HG02973 (cell line): Measurements from ENCODE around the gene TTYH3.

Experiments used
- ATAC-seq: cut with Tn5 transposase; IDR thresholded peaks from one replicate; pipeline ENCODE4 v1.9.1; 2021; ENCODE audit warnings: moderate library complexity; ENCODE audit not compliant: unreplicated experiment

Gene TTYH3

DNA sequence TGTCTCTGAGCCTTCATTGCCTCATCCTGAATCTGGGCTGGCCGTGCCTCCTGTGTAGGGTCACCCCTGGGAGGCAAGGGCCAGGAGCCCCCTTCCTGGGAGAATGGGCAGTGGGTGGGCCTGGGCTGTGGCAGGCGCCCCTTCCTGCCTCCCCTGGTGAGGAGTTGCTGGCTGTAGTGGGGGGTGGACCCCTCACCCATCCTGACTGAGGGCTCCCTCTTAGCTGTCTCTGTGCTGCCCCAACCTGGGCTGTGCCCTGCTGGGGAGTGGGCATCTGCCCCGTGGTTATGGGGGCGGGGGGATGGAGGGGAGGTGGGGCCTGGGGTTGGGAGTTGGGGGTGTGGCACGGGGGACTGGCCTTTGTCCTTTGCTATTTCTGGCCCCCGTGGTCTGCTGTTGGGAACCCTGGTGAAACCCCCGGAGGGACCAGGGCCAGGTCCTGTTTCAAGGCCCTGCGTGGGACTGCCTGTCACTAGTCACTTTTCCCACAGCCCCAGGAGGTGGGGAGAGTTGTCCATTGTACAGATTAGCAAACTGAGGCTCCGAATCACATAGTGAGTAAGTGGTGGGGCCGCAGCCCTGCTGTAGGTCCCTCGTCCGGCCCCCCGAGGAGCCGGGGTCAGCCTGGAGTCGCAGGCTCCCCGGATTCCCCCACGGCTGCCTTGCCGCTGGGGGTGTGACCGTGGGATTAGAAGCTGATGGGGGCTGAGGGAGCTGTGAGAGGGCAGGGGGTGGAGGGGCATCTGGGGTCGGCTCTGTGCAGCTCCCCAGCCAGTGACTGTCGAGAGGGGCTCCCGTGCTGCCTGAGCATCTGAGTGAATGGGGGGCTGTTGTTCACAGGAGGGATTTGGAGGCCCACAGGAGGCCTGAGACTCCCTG is 2.7 kb downstream of the TTYH3 start:
- ATAC-seq: no peak

DNA sequence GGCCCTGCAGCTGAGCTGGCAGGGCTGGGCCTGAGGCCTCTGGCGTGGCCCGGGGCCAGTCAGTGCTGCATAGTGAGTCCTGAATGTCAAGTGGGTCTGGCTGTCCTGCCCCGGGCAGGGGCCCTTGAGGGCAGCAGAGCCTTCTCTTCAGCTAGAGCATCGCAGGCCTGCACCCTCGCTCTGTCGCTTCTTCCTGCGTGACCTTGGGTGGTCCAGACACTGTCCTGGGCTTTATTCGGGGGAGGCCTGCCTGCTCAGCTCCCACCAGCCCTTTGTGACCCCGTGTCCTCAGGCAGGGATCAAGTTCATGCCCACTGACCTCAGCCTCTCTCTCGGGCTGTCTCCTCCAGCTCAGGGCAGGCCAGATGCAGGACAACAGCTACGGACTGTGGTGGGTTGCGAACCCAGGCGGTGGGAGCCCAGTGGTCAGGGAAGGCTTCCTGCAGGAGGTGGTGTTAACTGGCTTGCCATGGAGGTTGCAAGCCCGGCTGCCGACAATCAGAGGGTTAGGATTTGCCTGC is 3.4 kb downstream of the TTYH3 start:
- ATAC-seq: no peak

DNA sequence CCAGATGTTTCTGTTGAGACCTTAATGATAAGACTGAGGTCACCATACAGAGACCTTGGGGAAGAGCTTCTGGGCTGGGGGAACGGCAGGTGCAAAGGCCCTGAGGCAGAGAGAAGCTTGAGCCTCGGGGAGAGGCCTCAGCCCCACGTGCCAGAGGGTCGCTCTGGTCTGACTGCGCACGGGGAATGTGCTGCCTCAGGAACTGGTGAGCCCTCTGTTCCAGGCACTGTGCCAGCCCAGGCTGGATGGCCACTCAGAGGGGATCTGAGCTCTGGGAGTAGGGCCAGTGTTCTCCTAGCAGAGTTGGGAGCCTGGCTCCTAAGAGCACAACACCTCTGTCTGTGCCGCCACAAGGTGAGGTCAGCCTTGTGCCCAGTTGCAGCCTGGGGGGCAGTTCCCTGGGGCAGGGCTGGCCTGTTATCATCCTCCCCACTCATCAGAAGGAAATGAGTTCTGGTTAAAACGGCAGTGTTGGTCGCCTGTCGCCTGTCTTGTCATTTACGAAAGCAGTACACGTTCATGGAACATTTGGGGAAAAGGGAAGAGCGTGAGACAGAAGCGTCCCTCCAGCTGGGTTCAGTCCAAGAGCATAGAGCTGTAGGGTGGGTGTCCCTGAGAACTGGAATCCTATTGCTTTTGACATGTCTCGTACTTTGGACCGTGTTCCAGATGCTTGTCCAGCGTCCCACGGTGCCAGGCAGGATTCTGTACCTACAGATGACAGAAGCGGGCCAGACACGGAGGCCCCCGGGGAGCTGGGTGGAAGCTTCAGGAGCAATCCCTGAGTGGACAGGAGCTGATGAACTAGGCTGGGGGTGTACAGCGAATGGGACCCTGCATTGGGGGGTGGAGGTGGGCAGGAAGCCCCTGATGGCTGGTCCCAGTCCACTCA is 4.3 kb downstream of the TTYH3 start:
- no peak for ATAC-seq

DNA sequence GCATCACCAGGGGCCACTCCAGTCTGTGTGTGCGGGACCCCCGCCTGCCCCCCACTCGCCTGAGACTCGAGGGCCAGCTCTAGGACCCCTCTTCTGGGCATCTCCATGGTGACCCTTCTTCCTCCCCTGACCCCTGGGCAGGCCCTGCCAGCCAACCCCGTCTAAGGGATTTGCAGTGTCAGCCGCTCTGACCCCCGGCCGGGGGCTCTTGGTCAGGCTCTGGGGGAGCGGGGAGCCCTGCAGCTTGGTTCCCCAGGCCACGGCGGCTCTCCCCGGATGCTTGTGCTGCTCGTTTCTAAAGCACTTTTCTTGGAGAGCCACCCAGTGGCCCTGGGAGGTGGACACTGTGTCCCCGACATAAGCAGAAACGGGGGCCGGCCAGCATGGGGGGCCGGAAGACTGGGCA is 5.3 kb downstream of the TTYH3 start:
- ATAC-seq: no peak

DNA sequence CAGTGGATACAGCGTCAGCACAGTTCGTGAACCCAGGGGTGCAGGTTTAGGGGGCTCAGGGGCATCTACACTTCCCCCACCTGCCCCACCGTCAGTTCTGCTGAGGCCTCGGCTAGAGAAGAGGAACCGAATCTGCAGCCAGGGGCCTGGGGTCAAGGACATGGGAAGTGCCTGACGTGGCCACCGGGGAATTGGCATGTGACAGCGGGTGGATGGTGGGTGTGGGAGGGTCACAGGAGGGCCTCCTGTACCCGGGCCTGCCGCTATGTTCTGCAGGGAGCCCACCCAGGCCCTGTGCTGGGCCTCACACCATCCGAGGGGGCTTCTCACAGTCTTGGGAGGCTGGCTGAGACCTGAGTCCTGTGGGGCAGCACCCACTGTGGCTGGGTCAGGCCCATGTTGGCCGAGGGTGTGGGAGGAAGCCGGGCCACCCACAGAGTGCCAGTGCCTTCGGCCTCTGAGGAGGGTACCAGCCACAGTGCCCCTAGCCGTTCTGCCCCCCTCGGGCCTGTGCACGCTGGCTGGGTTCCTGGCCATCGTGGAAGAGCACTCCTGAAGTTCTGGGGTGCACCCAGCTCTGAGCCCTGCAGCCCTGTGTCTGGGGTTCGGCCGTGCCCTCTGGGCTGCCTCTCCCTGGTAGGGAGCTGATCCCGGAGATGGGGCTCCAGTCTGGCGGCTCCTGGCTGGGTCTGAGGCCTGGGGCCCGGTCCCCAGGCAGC is 5.9 kb downstream of the TTYH3 start:
- no peak for ATAC-seq

DNA sequence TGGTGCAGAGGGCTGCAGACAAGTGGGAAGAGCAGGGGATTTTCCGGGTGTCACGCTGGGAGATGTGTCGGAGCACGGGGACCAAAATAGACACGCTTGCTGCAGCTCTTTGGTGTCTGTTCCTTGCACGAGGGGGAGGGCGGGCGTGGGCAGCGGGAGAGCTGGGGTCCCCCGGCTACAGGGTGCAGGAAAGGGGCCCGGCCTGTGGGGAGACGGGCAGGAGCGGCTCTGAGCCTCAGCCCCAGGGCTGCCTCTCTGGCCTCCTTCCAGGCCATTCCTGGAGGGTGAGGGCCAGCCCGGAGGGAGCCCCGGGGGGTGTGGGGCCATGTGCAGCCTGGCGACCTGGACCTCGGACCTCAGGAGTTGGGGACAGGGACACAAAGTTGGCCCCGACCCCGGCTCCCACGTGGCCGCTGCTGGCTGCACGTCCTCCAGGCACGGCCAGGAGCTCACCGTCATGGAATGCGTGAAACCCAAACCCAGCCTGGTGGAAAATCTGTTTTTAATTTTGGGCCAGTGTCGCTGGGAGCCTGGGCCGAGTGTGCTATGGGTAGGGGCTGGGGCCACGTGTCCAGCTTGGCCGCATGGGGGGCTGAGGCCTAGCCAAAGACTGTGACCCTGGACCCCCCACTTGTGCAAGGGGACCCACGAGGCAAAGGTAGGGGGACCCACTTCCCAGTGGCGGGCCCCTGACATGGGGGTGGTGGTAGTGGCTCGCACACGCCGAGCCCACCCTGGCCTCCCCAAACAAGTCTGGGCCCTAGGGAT is 6.6 kb downstream of the TTYH3 start:
- ATAC-seq: no peak

DNA sequence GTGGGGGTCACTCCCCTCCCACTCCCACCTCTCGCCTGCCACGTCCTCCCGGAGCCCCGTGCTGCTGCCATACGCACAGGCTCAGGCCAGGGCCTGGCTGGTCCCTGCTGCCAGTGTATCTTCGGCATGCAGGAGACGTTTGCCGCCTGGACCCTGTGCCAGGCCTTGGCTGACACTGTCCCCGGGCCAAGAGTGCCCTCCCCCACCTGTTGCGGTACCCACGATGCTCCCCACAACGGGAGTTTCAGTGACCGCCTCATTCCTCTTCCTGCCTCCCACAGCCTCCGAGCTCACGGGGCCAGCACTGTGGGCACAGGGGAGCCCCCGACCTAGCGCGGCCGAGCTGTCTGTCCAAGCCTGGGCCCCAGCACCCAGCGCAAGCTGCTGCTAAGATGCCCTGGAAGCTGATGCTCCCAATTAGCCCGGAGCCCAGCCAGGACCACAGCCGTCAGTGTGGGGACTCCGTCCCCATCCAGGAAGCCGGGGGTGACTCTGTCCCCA is 7.4 kb downstream of the TTYH3 start:
- ATAC-seq: no peak

DNA sequence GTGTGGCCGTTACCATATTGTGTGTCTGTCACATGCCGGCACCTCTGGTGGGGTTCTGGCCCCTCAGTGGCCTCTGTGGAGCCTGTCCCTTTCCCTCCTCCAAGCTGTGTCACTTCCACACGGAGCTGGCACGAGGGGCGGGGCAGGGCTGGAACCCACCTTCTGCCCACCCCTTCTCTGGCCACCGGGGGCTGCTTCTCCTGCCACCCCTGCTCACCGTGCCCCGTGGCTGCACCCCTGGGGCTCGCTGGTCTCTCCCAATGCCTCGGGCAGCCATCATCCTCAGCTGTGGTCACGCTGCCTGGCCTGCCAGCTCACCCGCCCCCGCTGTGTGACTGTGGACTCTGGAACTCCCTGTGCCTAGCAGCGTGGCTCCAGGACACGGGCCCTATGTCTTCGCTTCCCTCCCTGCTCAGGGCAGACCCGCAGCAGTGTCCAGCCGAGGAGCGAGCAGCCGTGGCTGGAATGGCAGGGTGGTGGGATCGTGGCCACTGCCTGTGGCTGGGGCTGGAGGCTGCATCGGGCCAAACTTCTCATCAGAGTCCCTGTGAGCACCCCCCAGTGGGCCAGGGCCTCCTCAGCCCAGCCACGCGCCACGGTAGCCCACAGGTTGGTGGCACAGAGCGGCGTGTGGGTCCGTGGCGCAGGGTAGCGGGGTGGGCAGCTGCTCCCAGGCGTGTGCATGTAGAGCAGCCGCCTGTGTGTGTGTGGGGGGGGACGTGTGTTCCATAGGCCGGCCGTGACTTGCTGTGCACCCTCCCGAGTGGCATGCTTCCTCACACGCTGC is 8.1 kb downstream of the TTYH3 start:
- ATAC-seq: no peak

DNA sequence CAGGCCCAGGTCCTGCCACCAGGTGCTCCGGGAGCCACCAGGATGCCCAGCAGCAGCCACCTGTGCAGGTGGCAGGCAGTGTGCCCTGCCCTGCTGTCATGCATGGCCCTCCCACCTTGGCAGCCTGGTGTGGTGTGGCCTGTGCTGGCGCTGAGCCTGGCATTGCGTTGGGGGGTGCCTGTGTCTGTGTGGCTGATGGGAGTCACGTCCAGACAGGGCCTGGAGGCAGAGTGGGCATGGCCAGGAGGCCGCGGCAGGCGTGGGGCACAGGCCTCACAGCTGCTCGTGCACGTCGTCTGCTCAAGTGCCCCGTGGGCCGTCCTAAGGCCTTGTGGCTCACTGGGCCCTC is 8.7 kb downstream of the TTYH3 start:
- no peak for ATAC-seq

DNA sequence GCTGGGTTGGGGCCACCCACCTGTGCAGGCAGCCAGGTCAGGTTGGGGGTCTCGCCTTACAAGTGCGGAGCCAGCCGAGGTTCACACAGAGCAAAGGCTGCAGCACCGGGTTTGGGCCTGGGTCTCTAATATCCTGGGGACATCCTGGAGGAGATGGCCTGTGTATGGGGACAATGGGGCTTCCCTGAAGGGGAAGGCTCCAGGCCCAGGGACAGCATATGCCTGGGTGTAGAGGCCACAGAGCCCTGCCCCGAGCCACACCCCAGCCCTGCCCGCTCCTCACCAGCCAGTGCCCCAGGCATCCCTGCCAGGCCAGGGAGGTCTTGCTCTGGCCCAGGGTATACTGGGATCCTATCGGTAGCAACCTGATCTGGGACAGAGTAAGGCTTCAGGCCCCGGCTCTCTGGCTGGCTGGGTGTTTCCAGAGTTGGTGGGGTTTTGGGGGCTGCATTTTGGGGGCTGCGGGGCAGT is 9.1 kb downstream of the TTYH3 start:
- no peak for ATAC-seq

DNA sequence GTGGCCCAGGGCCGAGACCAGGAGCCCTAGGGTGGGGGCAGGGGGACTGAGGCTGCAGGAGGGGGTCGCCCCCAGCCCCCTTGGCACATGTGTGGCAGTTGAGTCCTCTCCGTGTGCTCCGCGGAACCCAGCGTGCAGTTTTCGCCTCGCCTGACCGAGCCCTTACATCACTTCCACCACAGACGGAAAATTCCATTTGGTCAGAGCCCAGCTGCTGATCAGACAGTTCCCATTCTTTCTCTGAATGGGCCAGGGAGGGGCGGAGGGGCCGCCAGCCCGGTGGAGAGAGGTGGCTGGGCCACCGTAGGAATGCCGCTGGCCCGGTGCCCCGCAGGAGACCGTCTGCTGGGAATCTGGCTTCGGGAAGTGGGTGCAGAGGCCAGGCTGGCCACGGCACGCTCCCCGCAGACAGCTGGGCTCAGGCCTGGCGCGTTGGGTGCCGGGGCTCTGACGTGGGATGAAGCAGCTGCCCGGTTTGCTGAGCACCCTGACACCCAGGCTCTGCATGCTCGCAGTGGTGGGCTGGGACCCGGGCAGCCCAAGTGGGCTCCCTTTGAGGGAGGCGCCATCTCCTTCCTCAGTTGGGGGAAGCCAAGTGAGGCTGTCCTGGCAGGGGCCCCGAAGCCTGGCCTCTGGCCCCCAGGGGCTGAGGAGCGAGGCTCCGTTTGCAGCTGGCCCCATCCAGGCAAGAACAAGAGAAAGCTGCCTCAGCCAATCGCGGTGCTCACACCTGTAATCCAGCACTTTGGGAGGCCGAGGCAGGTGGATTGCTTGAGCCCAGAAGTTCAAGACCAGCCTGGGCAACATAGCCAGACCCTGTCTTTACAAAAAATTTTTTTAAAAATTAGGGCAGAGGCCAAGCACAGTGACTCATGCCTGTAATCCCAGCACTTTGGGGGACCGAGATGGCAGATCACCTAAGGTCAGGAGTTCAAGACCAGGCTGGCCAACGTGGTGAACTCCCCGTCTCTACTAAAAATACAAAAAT is 9.9 kb downstream of the TTYH3 start:
- ATAC-seq: peak; percentile 49

DNA sequence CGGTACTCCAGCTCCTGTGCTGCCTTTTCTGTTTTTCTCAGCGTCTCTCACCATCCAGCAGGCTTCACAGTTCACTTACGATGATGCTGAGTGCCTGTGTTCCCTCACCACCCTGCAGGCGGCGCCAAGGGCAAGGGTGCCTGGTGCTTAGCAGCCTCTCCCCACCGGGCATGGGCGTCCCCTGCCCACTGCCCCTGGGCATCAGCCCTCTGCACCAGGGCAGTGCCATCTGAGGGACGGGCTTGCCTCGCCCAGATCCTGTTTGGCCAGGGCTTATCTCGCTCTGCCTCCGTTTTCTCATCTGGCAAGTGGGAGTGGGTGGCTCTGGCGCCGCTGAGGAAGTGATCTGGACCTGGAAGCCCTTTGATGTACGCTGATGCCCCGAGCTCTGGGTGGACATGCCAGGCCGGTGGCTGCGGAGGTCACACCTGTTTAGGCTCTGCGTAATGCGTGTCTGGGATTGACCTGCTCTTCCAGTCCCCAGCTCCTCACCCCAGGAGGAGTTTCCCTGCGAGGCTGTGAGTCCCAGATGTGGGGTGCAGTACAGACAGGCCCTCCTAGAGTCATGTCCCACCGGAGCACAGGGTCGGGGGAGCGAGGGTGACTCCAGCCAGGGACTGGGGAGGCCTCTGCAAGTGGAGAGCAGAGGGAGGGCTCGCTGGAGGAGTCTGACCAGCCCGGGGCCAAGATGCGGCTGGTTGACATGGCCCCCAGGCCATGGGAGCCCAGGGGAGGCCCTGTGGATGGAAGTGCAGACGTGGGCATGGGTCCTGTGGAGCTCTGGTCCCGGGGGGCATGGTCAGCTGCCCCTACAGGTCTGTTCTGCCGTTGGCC is 11.8 kb downstream of the TTYH3 start:
- no peak for ATAC-seq

DNA sequence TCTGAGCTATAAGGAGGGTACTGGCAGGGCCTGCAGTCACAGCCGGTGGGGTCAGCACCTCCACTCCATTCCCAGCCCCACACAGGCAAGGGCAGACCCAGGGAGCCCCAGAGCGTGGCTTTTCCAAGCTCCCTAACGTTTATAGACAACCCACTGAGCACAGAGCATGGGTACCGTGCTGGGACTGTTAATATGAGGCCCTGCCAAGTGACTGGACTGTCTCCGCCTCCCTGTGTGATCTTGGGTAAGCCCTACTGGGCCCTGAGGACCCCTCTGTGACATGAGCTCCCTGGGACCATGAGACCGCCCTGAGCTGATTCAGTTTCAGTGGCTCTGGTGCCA is 12.4 kb downstream of the TTYH3 start:
- ATAC-seq: no peak

DNA sequence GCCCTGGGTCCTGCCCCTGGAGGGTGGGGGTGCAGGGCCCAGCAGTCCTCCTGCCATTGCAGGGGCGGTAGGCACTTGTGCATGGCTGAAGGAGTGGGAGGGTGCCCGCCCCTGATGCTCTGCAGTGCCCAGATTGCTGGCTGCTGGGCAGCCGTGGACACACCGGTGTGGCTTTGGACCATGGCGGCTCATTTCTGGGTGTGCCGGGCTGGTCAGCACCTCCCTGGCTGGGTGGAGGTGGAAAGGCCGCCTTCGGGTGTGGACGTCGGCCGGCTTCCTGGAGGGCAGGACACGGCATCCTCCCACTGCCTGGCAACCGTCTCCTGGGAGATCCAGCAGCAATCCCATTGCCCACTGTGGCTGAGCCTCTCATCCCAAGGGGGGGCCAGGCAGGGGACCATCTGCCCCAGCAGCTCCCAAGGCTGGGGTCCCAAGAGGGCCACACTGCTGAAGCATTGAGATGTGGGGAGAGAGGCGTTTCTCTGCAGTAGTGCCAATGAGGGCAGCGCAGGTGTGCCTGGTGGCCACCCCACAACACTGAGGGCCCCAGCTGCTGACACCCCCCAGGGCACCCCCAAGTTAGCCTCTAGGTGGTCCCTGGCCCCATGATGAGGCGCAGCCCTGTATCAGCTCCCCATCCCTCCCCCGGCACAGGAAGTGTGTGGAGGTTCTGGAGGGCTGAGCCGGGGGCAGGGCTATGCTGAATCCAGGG is 12.9 kb downstream of the TTYH3 start:
- ATAC-seq: peak; percentile 21

DNA sequence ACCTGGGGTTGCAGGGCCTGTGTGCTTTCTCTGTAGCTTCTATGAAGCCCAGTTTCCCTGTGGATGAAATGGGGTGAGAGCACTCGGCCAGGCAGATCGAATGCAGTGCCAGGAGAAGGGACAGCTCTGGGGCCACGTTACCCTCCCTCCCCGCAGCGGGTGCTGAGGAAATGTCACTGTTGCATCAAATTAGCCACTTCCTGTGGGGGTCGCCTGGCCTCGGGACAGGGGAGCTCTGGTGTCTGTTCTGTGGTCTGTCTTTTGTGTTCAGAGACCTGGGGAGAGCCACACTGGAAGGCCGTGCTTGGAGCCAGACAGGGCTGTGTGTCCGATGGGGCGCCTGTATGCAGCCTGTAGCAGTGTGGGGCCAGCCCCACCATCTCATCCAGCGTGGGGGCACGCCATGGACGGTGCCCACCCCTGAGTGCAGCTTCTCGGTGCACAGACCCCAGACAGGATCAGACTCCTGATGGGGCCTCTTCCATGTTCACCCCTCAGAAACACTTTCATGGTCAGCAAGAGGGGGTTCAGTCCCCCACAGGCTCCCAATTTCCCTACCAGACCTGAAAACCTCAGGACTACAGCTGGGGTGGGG is 13.6 kb downstream of the TTYH3 start:
- peak; percentile 36 for ATAC-seq

DNA sequence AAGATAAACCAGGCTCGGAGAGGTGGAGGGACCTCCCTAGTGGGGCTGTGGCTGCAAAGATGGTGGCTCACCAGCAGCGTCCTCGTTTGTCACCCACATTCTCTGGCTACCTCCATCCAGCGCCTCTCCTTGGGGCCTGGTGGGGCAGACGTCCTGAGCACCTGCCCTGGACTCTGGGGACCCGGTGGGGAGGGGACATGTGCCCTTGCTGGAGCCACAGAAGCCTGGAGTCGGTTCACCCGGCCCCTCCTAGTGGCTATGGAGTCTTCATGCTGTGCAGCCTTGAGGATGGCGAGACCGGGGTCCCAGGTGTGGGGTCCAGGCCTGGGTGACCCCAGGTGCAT is 14.5 kb downstream of the TTYH3 start:
- no peak for ATAC-seq
